Osteoblast (primary cell): ENCODE results near the gene MRPL21. TPM values are rescaled to one million over a fixed set of nuclear protein-coding genes. Genes with fewer than 3 reads are reported as not detected.

Experiments used
- DNase-seq: peaks from one replicate; pipeline ENCODE4 v3.0.0; 2011; ENCODE audit warnings: low spot score, mixed read lengths; ENCODE audit not compliant: insufficient read length; ENCODE audit errors: missing footprints
- H2AFZ ChIP-seq: 2 replicates; pipeline ENCODE4 v1.6.0; 2011; ENCODE audit warnings: mild to moderate bottlenecking, low read length
- H3K27ac ChIP-seq: 2 replicates; pipeline ENCODE4 v1.5.1; 2011; ENCODE audit warnings: mild to moderate bottlenecking, low read depth, low read length, moderate library complexity
- H3K27me3 ChIP-seq: 2 replicates; pipeline ENCODE4 v1.6.0; 2012; ENCODE audit warnings: mild to moderate bottlenecking, control low read depth, inconsistent platforms, low read length, moderate library complexity; ENCODE audit not compliant: insufficient read depth
- H3K36me3 ChIP-seq: 2 replicates; pipeline ENCODE4 v1.5.1; 2011; ENCODE audit warnings: mild to moderate bottlenecking, low read length, control low read depth, moderate library complexity; ENCODE audit not compliant: insufficient read depth
- H3K4me1 ChIP-seq: 2 replicates; pipeline ENCODE4 v1.5.1; 2011; ENCODE audit warnings: mild to moderate bottlenecking, low read length, control low read depth, moderate library complexity; ENCODE audit not compliant: insufficient read depth
- H3K4me2 ChIP-seq: 2 replicates; pipeline ENCODE4 v1.6.0; 2011; ENCODE audit warnings: mild to moderate bottlenecking, low read length; ENCODE audit not compliant: insufficient read depth
- H3K4me3 ChIP-seq: fragments of 200-600 bp; sonication (generic); 3 replicates; pipeline ENCODE4 v1.5.1; 2012; ENCODE audit warnings: mild to moderate bottlenecking, low read length, inconsistent platforms; ENCODE audit not compliant: insufficient read depth
- H3K79me2 ChIP-seq: 2 replicates; pipeline ENCODE4 v1.6.0; 2012; ENCODE audit warnings: mild to moderate bottlenecking, low read length, control low read depth, inconsistent platforms; ENCODE audit not compliant: insufficient read depth
- H3K9me3 ChIP-seq: 2 replicates; pipeline ENCODE4 v1.5.1; 2011; ENCODE audit warnings: low read depth, low read length, control low read depth
- H4K20me1 ChIP-seq: 2 replicates; pipeline ENCODE4 v1.6.0; 2012; ENCODE audit warnings: mild to moderate bottlenecking, low read length, control low read depth; ENCODE audit not compliant: insufficient read depth
- total RNA-seq: library from RNA; depleted of rRNA; stranded (reverse); fragments of >200 nt; gene quantifications from 2 replicates; pipeline ENCODE4 v1.2.3, GENCODE V29; 2012
- TF ChIP-seq, protein P1 (sequence below): IDR thresholded peaks from 2 replicates; pipeline ENCODE4 v1.5.1; 2011; ENCODE audit warnings: mild to moderate bottlenecking, low read depth, low read length, moderate library complexity; ENCODE audit errors: extremely low read depth

The MRPL21 gene
- total RNA-seq, 1 donor, result 51.0 TPM

GRCh38 chr11:68935066-68935465, 31.4 kb upstream of the MRPL21 start:
- no peak overlapping the region for H3K4me3 ChIP-seq
- TF ChIP-seq, protein P1, sequence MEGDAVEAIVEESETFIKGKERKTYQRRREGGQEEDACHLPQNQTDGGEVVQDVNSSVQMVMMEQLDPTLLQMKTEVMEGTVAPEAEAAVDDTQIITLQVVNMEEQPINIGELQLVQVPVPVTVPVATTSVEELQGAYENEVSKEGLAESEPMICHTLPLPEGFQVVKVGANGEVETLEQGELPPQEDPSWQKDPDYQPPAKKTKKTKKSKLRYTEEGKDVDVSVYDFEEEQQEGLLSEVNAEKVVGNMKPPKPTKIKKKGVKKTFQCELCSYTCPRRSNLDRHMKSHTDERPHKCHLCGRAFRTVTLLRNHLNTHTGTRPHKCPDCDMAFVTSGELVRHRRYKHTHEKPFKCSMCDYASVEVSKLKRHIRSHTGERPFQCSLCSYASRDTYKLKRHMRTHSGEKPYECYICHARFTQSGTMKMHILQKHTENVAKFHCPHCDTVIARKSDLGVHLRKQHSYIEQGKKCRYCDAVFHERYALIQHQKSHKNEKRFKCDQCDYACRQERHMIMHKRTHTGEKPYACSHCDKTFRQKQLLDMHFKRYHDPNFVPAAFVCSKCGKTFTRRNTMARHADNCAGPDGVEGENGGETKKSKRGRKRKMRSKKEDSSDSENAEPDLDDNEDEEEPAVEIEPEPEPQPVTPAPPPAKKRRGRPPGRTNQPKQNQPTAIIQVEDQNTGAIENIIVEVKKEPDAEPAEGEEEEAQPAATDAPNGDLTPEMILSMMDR, result no peak
- no peaks in the 10 kb centered on the region for H4K20me1 ChIP-seq
- peak; percentile 48 for DNase-seq
- H2AFZ ChIP-seq, result no peak overlapping the region
- H3K9me3 ChIP-seq, result no peaks in the 10 kb centered on the region
- H3K27me3 ChIP-seq, result no peaks in the 10 kb centered on the region
- H3K4me1 ChIP-seq, result no peaks in the 10 kb centered on the region
- H3K27ac ChIP-seq, result no peak overlapping the region
- peaks cover 46% of the 10 kb centered on the region for H3K36me3 ChIP-seq
- no peak overlapping the region for H3K4me2 ChIP-seq
- H3K79me2 ChIP-seq, result no peaks in the 10 kb centered on the region

DNA sequence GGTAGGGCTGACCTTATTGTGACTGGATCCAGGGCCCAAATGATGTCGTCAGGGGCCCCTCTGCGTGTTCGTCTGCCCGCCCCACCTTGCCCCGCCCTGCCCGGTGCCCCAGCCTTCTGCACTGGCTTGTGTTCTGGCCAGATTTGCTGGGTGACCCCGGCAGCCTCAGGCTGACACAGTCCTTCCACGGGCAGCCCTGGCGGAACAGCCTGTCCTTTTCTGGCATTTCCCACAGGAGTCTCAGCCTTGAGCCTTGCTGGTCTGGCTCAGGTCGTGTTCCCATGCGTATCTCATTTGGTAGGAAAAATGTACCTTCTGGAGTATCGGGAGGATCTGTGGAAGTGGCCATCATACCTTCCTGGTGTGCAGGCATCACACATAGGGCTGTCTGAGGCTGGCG, 31.0 kb upstream of the MRPL21 start:
- no peak overlapping the region for H3K4me2 ChIP-seq
- no peak overlapping the region for H2AFZ ChIP-seq
- no peak overlapping the region for H3K4me3 ChIP-seq
- H4K20me1 ChIP-seq, result no peaks in the 10 kb centered on the region
- TF ChIP-seq, protein P1, result no peak
- DNase-seq, result no peak
- no peaks in the 10 kb centered on the region for H3K9me3 ChIP-seq
- H3K36me3 ChIP-seq, result peaks cover 49% of the 10 kb centered on the region
- no peaks in the 10 kb centered on the region for H3K79me2 ChIP-seq
- H3K27me3 ChIP-seq, result no peaks in the 10 kb centered on the region
- no peak overlapping the region for H3K27ac ChIP-seq
- no peaks in the 10 kb centered on the region for H3K4me1 ChIP-seq

GRCh38 chr11:68934321-68934645, 30.7 kb upstream of the MRPL21 start:
- no peak overlapping the region for H3K4me2 ChIP-seq
- TF ChIP-seq, protein P1, result no peak
- no peak overlapping the region for H3K4me3 ChIP-seq
- H3K79me2 ChIP-seq, result no peaks in the 10 kb centered on the region
- H4K20me1 ChIP-seq, result no peaks in the 10 kb centered on the region
- peaks cover 50% of the 10 kb centered on the region for H3K36me3 ChIP-seq
- H2AFZ ChIP-seq, result no peak overlapping the region
- H3K27ac ChIP-seq, result no peak overlapping the region
- H3K27me3 ChIP-seq, result no peaks in the 10 kb centered on the region
- DNase-seq, result no peak
- no peaks in the 10 kb centered on the region for H3K4me1 ChIP-seq
- no peaks in the 10 kb centered on the region for H3K9me3 ChIP-seq

DNA sequence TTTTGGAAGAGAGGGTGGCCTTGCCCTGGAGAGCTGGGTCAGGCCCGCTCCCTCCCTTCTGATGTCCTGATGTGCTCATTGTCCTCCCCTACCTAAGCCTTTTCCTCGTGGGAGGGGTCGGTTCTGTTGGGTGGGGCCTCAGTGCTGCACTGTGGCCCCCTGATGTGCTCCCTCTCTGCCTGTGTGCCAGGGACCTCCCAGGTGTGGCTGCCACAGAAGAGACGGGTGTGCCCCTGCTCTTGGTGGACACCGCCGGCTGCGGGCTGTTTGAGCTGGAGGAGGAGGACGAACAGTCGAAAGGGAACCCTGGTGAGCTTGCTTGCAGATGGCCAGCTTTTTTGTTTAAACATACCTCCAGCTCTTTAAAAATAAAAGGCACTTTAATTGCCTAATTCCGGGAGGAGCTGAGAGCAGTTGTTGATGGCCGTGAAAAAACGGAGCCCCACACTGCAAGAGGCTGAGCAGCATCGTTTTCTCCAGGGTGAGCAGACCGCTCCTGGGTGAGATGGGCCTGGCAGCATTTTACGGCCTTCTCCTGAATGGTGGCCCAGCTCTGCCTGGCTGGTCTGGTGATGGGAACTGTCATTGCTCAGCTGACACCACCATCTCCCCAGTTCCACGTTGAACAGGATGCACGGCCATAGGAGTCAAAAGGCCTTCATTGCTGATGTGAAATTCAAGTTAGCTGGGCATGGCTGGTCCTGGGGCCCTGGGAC, 30.1 kb upstream of the MRPL21 start:
- Histone ChIP-seq H3K4me2 (no peak overlapping the region), H4K20me1 (no peaks in the 10 kb centered on the region), H3K4me3 (no peak overlapping the region), H3K27me3 (no peaks in the 10 kb centered on the region), H3K36me3 (peaks cover 51% of the 10 kb centered on the region), H3K4me1 (no peaks in the 10 kb centered on the region), H3K9me3 (no peaks in the 10 kb centered on the region), H3K79me2 (no peaks in the 10 kb centered on the region), H3K27ac (no peak overlapping the region), H2AFZ (no peak overlapping the region)
- TF ChIP-seq, protein P1, result no peak
- DNase-seq, result peak; percentile 78
